LNCaP clone FGC (cell line): ENCODE data around the gene H2BW2.
"Not testable (repeated sequence)": the region's sequence is repeated elsewhere in the genome, so short reads cannot be mapped to it uniquely, and the experiment has no call there.

Source experiments
- DNase-seq: peaks from one replicate; pipeline ENCODE4 v3.0.0-alpha.2; 2011; ENCODE audit warnings: low read depth
- H3K4me3 ChIP-seq: 2 replicates; pipeline ENCODE4 v1.5.1; 2011; ENCODE audit warnings: mild to moderate bottlenecking, low read depth, low read length, control low read depth
- TF ChIP-seq, protein P1 (sequence below): IDR thresholded peaks from 2 replicates; pipeline ENCODE4 v1.5.1; 2012; ENCODE audit warnings: mild to moderate bottlenecking; ENCODE audit not compliant: control insufficient read depth, insufficient read depth; ENCODE audit errors: extremely low read depth

H2BW2 gene

DNA sequence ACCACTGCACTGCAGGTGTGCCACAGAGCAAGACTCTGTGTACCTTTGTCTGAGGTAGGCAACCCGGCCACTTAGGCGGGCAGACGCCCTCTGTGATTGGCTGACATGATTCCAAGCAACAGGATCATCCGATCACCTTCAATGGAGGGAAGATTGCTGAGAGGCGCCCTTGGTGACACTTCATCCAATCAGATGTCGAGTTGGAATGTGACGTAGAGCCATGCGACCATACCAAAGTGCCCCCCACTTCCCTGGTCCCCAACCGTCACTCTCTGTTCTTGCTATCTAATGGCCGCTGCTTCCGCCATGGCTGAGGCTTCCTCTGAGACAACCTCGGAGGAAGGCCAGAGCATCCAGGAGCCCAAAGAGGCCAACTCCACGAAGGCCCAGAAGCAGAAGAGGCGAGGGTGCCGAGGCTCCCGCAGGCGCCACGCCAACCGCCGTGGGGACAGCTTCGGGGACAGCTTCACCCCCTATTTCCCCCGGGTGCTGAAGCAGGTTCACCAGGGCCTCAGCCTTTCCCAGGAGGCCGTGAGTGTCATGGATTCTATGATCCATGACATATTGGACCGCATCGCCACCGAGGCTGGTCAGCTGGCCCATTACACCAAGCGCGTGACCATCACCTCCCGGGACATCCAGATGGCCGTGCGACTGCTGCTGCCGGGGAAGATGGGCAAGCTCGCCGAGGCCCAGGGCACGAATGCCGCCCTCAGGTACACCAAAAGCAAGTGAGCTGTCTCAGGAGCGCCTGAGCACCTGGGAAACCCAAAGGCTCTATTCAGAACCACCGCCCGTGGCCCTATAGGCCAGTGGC is at the start of gene H2BW2:
TSS of gene H2BW2 (plus strand) at position 268 of the 817 bp plus-strand sequence. CDS start at position 307, 39 bp downstream.
- TF ChIP-seq, protein P1, sequence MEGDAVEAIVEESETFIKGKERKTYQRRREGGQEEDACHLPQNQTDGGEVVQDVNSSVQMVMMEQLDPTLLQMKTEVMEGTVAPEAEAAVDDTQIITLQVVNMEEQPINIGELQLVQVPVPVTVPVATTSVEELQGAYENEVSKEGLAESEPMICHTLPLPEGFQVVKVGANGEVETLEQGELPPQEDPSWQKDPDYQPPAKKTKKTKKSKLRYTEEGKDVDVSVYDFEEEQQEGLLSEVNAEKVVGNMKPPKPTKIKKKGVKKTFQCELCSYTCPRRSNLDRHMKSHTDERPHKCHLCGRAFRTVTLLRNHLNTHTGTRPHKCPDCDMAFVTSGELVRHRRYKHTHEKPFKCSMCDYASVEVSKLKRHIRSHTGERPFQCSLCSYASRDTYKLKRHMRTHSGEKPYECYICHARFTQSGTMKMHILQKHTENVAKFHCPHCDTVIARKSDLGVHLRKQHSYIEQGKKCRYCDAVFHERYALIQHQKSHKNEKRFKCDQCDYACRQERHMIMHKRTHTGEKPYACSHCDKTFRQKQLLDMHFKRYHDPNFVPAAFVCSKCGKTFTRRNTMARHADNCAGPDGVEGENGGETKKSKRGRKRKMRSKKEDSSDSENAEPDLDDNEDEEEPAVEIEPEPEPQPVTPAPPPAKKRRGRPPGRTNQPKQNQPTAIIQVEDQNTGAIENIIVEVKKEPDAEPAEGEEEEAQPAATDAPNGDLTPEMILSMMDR: no peak
- no peak for DNase-seq
- H3K4me3 ChIP-seq: no peak within 1 kb of the TSS

DNA sequence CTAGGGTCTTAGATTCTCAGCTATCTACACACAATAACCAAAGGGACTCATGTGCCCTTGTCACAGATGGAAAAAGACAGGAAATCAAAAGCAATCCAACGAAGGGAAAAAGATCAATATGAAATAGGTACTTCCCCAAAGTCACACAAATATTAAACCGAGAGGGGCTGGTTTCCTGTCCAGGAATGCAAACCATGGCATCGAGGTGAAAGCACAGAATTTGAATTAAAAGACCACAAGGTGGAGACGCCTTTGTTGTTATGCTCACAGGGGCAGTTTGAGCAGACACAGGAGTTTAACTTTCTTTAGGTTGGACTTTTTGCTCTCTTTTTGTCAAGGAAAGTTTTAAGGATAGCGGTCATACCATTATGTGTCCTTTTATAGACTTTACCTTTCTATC is 40.5 kb upstream of the H2BW2 start:
- TF ChIP-seq, protein P1: no peak
- no peak overlapping the region for H3K4me3 ChIP-seq
- DNase-seq: no peak

DNA sequence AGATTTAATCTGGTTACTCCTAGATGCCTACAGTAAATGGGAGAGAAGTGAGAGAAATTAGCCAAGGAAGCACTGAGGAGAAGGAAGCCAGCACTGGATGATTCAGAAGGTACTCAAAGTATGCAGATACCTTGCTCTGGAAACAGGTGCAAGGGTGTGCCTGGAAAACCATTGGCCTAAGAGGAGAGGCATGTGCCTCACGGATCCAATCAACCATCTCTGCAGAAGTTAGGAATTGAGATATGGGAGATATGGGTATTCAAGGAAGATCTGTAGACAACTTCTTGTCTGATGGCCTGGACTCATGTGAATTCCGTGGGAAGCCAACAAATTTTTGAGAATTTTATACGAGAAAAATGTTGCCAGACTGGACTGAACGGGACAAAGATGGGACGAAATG is 30.9 kb upstream of the H2BW2 start:
- H3K4me3 ChIP-seq: no peak overlapping the region
- no peak for DNase-seq
- TF ChIP-seq, protein P1: no peak

DNA sequence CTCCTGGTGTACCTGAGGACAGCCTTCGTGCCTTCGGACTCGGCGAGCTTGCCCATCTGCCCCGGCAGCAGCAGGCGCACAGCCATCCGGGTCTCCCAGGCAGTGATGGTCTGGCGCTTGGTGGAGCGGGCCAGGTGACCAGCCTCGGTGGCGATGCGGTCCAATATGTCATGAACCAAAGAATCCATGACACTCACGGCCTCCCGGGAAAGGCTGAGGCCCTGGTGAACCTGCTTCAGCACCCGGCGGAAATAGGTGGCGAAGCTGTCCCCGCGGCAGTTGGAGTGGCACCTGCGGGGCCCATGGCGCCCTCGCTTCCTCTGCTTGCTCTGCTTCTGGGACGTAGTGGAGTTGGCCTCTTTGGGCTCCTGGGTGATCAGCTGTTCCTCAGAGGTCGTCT is 26.6 kb upstream of the H2BW2 start:
- no peak for DNase-seq
- H3K4me3 ChIP-seq: no peak overlapping the region
- TF ChIP-seq, protein P1: no peak

- no peak for DNase-seq
- TF ChIP-seq, protein P1: no peak
- H3K4me3 ChIP-seq: no peak within 1 kb of the TSS
These were observed 26.1 kb upstream of the H2BW2 start, which contains the start of gene H2BW1 for GRCh38 chrX:104013606-104014005. Gene H2BW1 (minus strand): TSS chrX:104013708. CDS start chrX:104013576, 132 bp downstream.

GRCh38 chrX:104015576-104015975 is 24.2 kb upstream of the H2BW2 start:
- not testable (repeated sequence) for H3K4me3 ChIP-seq, DNase-seq

- DNase-seq: no peak
- TF ChIP-seq, protein P1: no peak
These were observed 21.6 kb upstream of the H2BW2 start for GRCh38 chrX:104018126-104018525.

More at GRCh38 chrX:104018126-104018525, 21.6 kb upstream of the H2BW2 start:
- H3K4me3 ChIP-seq: no peak overlapping the region
